Measurements from ENCODE around the gene LYPD5. TPM values are rescaled to one million over a fixed set of nuclear protein-coding genes. Genes with fewer than 3 reads are reported as not detected.
"Not testable (repeated sequence)": the region's sequence is repeated elsewhere in the genome, so short reads cannot be mapped to it uniquely, and the experiment has no call there.

LYPD5 gene
- total and polyA plus RNA-seq, 11 donors: 0.34 to 7.9 (median 1.4) TPM

- H3K36me3 ChIP-seq: no peaks in the 10 kb centered on the region
- ATAC-seq (peak in 2 of 4 donors; percentile 46 to 55), DNase-seq (no peak)
- no peak overlapping the region for H3K4me3 ChIP-seq
- no peaks in the 10 kb centered on the region for H3K4me1 ChIP-seq
- 26 to 43% (median 35%) methylated on average over 8 of the region's 8 CpGs for WGBS, 4 donors
- H3K27ac ChIP-seq: no peak overlapping the region
- no peak for TF ChIP-seq POLR2A (IDR thresholded peaks at IDR 0.05)
- TF ChIP-seq CTCF (IDR thresholded peaks at IDR 0.05): peak; percentile 39 to 69 (median 54)
- peaks cover 0 to 4% (median 0%) of the 10 kb centered on the region in 12 donors for H3K9me3 ChIP-seq
- H3K27me3 ChIP-seq: peaks cover 0 to 6% (median 0%) of the 10 kb centered on the region in 9 donors
- intact Hi-C loops (cut with DNase I): no loop called here
Observed at GRCh38 chr19:43809762-43810696, 7.8 kb upstream of the LYPD5 start.

GRCh38 chr19:43807651-43808050 is 5.4 kb upstream of the LYPD5 start:
- Histone ChIP-seq H3K36me3 (no peaks in the 10 kb centered on the region), H3K9me3 (peaks cover 0 to 4% (median 0%) of the 10 kb centered on the region in 12 donors), H3K27ac (no peak overlapping the region), H3K27me3 (peaks cover 0 to 13% (median 0%) of the 10 kb centered on the region in 9 donors), H3K4me1 (no peaks in the 10 kb centered on the region), H3K4me3 (no peak overlapping the region)
- intact Hi-C loops (cut with DNase I): no loop called here
- DNase-seq (no peak), ATAC-seq (no peak)
- TF ChIP-seq CTCF (IDR thresholded peaks at IDR 0.05) (no peak), POLR2A (IDR thresholded peaks at IDR 0.05) (no peak)

- Histone ChIP-seq H3K27me3 (peaks cover 0 to 14% (median 0%) of the 10 kb centered on the region in 9 donors), H3K36me3 (no peaks in the 10 kb centered on the region), H3K4me1 (no peaks in the 10 kb centered on the region), H3K9me3 (peaks cover 0 to 4% (median 0%) of the 10 kb centered on the region in 12 donors), H3K4me3 (no peak overlapping the region), H3K27ac (no peak overlapping the region)
- no peak for TF ChIP-seq POLR2A (IDR thresholded peaks at IDR 0.05)
- no peak for TF ChIP-seq CTCF (IDR thresholded peaks at IDR 0.05)
- ATAC-seq (no peak), DNase-seq (no peak)
- WGBS, 4 donors: 62 to 71% (median 63%) methylated on average over 5 of the region's 5 CpGs
- intact Hi-C loops (cut with DNase I): no loop called here
Observed at GRCh38 chr19:43806848-43807247, 4.6 kb upstream of the LYPD5 start.

GRCh38 chr19:43806401-43806800 is 4.2 kb upstream of the LYPD5 start:
- DNase-seq; H3K27ac ChIP-seq; H3K9me3 ChIP-seq; H3K36me3 ChIP-seq; intact Hi-C loops (cut with DNase I); ATAC-seq; H3K4me1 ChIP-seq; H3K4me3 ChIP-seq: not testable (repeated sequence)
- peaks cover 0 to 14% (median 0%) of the 10 kb centered on the region in 9 donors for H3K27me3 ChIP-seq
- 84 to 91% (median 87%) methylated on average over 7 of the region's 7 CpGs for WGBS, 4 donors
